ENCODE results near the gene BTBD2. TPM values are rescaled to one million over a fixed set of nuclear protein-coding genes. Genes with fewer than 3 reads are reported as not detected.

The BTBD2 gene
- total and polyA plus RNA-seq, 12 donors: 11.8 to 122 (median 78.1) TPM

DNA sequence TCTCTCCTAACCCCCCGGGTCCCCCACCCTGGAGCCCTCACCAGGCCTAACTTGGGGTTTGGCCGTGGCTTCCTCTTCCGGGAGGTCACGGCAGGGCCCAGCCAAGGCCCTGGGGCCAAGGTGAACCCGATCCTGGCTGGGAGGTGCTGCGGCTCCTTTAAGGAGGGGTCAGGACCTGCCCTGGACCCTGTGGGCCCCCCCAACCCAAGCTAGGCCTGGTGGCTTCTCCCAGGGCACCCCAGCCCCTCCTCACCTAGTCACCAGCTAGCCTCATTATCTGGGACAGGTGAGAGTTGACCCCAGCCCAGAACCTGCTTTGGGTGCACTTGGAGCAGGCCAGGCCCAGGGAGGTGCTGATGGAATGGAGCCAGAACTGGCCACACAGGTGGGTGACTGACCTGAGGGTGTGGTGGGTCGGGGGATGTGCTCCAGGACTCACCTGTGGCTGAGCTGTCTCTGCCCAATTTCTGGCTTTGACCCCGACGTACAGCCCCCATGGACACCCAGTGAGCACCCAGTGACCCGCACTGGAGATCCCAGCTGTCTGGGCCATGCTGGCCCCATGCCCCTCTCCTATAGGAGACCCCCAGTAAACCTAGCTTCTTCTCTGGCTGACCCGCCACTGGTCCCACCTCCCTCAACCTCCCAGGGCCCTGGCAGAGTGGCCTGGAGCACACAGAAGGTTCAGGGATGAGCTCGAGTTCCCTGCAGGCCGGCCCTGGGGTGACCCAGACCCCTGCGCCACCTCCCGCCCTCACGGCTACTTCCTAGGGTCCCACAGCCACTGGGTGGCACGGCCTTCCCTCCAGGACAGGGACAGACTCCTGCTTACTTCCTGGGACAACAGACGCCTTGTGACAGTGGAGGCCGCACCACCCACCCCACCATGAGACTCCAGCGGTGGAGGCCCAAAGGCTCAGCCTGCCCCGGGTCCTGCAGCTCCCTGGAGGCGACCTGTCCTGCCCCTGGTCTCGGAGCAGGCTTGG, 42.3 kb upstream of the BTBD2 start:
- peak in 3 of 7 donors; percentile 29 to 33 (median 31) for DNase-seq
- no peaks in the 10 kb centered on the region for H3K9me3 ChIP-seq (replicated peaks in 1 of 3)
- peak overlapping the region in 4 of 5 donors; percentile 94 to 100 (median 98) for H3K27ac ChIP-seq
- TF ChIP-seq POLR2A (IDR thresholded peaks at IDR 0.05): no peak
- TF ChIP-seq, protein P1, sequence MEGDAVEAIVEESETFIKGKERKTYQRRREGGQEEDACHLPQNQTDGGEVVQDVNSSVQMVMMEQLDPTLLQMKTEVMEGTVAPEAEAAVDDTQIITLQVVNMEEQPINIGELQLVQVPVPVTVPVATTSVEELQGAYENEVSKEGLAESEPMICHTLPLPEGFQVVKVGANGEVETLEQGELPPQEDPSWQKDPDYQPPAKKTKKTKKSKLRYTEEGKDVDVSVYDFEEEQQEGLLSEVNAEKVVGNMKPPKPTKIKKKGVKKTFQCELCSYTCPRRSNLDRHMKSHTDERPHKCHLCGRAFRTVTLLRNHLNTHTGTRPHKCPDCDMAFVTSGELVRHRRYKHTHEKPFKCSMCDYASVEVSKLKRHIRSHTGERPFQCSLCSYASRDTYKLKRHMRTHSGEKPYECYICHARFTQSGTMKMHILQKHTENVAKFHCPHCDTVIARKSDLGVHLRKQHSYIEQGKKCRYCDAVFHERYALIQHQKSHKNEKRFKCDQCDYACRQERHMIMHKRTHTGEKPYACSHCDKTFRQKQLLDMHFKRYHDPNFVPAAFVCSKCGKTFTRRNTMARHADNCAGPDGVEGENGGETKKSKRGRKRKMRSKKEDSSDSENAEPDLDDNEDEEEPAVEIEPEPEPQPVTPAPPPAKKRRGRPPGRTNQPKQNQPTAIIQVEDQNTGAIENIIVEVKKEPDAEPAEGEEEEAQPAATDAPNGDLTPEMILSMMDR (IDR thresholded peaks at IDR 0.05): no peak
- intact Hi-C loops (cut with DNase I): no loop called here
- no peaks in the 10 kb centered on the region for H3K36me3 ChIP-seq (replicated peaks in 1 of 2)
- no peaks in the 10 kb centered on the region for H3K27me3 ChIP-seq
- WGBS, 4 donors: 76 to 90% (median 85%) methylated on average over 12 to 23 of the region's 23 CpGs
- peaks cover 36 to 45% of the 10 kb centered on the region in 2 donors for H3K4me1 ChIP-seq (replicated peaks in 1 of 2)
- H3K4me3 ChIP-seq: no peak overlapping the region

DNA sequence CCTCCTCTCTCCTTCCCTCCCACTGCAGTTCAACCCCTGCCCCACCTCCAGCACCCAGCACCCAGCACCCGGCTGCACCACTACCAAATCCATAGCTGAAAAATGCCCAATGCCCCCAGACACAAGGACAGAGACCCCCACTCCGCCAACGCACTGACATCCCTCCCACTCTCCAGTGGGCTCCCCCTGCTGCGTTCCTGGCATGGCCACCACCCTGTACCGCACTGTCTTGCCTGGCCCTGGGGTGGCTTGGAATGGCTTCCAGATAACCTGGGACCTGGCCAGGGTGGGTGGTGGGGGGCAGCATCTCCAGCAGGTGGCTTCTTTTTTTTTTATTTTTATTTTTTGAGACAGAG, 41.3 kb upstream of the BTBD2 start:
- WGBS, 4 donors: 46 to 78% (median 49%) methylated on average over 2 to 5 of the region's 5 CpGs
- intact Hi-C loops (cut with DNase I): no loop called here
- Histone ChIP-seq H3K4me1 (replicated peaks in 1 of 2) (peaks cover 35 to 44% of the 10 kb centered on the region in 2 donors), H3K36me3 (replicated peaks in 1 of 2) (no peaks in the 10 kb centered on the region), H3K27ac (peak overlapping the region in 3 of 5 donors; percentile 40 to 100 (median 94)), H3K9me3 (replicated peaks in 1 of 3) (no peaks in the 10 kb centered on the region), H3K4me3 (no peak overlapping the region), H3K27me3 (no peaks in the 10 kb centered on the region)
- no peak for DNase-seq
- TF ChIP-seq, protein P1 (IDR thresholded peaks at IDR 0.05): no peak
- TF ChIP-seq POLR2A (IDR thresholded peaks at IDR 0.05): no peak

DNA sequence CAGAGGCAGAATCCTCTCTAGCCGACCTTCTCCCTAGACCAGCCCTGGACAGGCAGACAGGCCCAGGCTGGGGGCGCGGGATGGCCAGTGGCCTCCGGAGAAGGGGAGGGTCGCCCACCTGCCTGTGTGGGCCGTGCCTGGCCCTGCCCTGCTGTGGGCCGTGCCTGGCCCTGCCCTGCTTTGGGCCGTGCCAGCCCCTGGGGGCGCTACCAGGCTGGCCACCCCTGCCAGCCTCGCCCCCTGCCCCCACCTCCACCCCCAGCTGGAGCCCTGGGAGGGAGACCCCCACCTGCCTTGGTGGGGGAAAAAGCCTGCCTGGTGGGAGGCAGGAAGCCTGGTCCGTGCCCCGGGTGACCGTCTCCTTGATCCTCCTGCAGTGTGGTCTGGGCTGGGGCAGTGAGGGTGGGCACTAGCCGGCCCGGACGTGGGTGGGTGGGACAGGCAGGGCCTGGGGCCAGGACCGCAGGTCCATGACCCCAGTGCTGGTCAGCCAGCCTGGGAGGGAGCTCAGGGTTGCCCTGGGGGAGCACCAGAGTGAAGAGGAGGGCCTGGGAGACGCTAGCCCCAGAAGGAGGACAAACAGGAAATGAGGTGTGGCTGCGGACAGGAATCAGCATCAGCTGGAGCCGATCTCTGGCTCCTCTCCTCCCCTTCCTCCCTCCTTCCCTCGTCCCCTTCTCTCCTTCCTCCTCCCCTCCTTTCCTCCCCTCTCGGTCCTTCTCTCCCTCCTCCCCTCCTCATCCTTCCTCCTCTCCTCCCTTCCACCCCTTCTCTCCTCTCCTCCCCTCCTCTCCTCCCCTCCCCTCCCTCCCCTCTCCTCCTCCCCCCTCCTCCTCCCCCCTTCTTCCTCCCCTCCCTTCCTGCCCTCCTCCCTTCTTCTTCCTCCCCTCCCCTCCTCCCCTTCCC, 40.7 kb upstream of the BTBD2 start:
- intact Hi-C loops (cut with DNase I): no loop called here
- peak overlapping the region; percentile 16 to 94 (median 91) for H3K27ac ChIP-seq
- H3K4me1 ChIP-seq (replicated peaks in 1 of 2): peaks cover 40 to 49% of the 10 kb centered on the region in 2 donors
- no peaks in the 10 kb centered on the region for H3K9me3 ChIP-seq (replicated peaks in 1 of 3)
- H3K36me3 ChIP-seq (replicated peaks in 1 of 2): no peaks in the 10 kb centered on the region
- peak in 3 of 7 donors; percentile 48 to 78 (median 56) for DNase-seq
- no peaks in the 10 kb centered on the region for H3K27me3 ChIP-seq
- H3K4me3 ChIP-seq: peak overlapping the region in 1 of 4 donors; percentile 8
- peak in 1 of 2 donors; percentile 24 for TF ChIP-seq POLR2A (IDR thresholded peaks at IDR 0.05)
- TF ChIP-seq, protein P1 (IDR thresholded peaks at IDR 0.05): no peak
- 19 to 46% (median 35%) methylated on average over 7 to 22 of the region's 22 CpGs for WGBS, 4 donors

DNA sequence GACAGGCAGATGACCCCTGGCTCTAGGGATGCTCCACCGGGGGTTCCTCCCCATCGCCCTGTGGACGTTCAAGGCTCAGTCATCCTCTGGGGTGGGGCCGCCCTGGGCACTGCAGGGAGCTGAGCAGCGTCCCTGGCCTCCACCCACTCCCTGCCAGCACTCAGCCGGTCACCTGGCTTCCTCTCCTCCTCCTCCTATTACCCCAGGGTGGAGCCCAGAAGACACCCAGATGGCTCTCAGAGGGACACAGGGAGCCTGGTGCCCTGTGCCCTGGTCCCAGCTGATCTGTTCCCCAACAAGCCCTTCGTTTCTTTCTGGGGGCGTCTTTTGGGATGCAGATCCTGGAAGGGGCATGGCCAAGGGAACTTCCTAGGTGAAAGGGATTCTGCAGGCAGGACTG, 39.2 kb upstream of the BTBD2 start:
- WGBS, 4 donors: 60 to 81% (median 69%) methylated on average over 5 to 8 of the region's 8 CpGs
- intact Hi-C loops (cut with DNase I): no loop called here
- DNase-seq: no peak
- no peak overlapping the region for H3K4me3 ChIP-seq
- peak overlapping the region in 2 of 5 donors; percentile 60 to 92 for H3K27ac ChIP-seq
- H3K27me3 ChIP-seq: no peaks in the 10 kb centered on the region
- no peaks in the 10 kb centered on the region for H3K36me3 ChIP-seq (replicated peaks in 1 of 2)
- peaks cover 27 to 36% of the 10 kb centered on the region in 2 donors for H3K4me1 ChIP-seq (replicated peaks in 1 of 2)
- H3K9me3 ChIP-seq (replicated peaks in 1 of 3): no peaks in the 10 kb centered on the region
- TF ChIP-seq, protein P1 (IDR thresholded peaks at IDR 0.05): no peak

Measured in adrenal gland (tissue), 12 donors.